GM21423 (cell line): Measurements from ENCODE around the gene GPR55.

Source experiments
- ATAC-seq: cut with Tn5 transposase; IDR thresholded peaks from one replicate; pipeline ENCODE4 v1.9.1; 2021; ENCODE audit warnings: mild to moderate bottlenecking, moderate library complexity; ENCODE audit not compliant: unreplicated experiment

GPR55 gene

GRCh38 chr2:230903231-230904150, 21.6 kb downstream of the GPR55 start:
- ATAC-seq, result no peak

DNA sequence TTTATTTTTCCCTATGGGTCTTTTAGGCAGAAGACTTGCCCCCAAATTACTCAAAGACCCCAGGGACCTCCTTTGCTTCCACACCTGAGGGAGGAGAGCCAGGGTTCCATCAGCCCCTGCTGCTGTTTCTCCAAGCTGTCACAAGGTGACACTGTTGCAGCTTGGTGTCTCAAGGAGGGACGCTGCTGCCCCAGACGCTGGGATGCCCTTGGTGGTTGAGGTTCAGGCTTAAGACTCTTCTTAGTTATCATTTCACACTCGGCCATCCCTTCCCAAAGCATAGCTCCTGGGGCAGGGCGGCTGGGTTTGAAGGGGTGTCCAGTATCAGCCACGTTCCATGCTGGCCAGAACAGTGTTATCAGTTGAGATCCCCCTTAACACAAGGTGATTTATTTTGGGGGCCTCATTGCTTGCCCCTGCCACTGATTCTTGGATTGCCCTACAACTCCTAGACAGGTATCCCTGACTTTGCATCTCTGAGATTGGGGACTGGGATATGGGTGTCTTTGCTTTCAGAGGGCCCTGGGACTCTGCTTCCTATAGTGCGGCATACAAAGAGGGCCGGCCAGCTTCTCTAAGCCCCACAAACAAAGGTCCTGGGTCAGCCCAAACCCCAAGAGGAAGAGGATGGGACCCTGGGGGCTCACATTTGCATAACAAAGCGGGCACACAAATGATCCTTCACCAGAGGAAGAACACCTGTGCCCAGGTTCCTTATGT, 22.7 kb downstream of the GPR55 start:
- peak; percentile 67 for ATAC-seq

DNA sequence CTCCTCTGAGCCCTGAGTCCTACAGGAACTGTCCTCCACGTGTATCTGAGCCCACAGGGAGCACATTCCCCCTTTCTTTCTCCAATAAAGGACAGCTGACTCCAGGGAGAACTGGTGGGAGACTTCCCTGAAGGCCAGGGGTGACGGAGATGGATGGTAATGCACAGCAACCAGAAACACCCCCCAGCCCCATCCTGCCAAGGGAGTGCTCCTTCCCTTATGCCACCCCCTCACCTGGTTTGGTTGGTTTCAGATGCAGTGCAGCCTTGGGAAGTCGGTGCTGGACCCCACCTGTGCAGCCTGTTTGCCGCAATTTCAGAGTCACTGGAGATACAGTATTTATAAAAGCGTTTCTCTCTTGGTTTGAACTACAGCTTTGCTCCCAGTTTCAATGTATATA, 24.0 kb downstream of the GPR55 start:
- ATAC-seq, result no peak

GRCh38 chr2:230900336-230900995, 24.6 kb downstream of the GPR55 start:
- no peak for ATAC-seq

- ATAC-seq, result no peak
These were observed 25.3 kb downstream of the GPR55 start for GRCh38 chr2:230899786-230900185.

- no peak for ATAC-seq
These were observed 25.8 kb downstream of the GPR55 start for GRCh38 chr2:230899287-230899686.

DNA sequence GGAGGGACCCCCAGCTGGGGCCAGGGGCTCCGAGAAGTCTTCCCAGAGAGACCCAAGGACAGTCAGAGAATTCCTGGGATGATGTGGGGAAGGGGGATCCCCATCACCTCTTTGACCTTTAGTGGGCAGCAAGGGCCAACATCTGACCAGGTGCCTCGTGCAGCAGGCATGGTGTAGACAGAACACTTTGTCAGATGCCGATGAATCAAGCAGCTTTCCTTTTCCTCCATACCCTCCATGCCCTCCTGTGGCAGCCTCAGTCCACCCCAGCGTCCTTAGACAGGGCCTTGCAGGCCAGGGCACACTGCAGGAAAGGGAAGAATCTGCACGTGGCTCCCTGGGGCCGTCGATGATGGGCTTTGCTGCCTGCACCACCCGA, 26.3 kb downstream of the GPR55 start:
- ATAC-seq, result no peak

DNA sequence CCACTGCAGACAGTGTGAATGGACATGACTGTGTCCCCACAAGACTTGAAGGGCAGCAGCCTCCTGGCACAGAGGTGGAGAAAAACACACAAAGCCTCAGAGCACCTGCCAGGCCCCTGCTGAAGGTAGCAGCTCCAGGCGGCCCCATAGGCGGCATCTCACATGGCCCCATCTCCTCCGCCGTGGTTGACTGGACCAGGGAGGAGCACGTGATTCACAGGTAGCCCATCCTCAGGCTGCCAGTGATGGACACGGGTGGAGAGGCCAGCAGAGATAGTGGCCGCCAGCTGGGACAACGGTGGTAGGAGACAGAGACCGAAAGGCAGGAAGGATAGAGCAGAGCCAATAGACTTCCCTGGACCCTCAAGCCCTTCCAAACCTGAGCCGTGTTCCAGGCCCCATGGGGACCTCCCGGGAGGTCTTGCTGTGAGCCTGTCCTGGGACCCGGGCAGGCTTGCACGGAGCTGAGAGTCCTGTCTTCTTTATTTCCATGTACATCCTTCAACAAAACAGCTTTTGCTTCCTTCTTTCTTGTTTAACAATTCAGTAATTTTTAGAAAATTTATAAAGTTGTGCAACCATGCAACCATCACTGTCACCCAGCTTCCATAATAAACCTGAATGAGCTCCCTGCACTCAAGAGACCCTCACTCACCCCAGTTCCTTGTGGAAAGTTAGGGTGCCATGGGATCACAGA, 26.9 kb downstream of the GPR55 start:
- no peak for ATAC-seq

- ATAC-seq, result no peak
These were observed 28.5 kb downstream of the GPR55 start for GRCh38 chr2:230896346-230897115.

DNA sequence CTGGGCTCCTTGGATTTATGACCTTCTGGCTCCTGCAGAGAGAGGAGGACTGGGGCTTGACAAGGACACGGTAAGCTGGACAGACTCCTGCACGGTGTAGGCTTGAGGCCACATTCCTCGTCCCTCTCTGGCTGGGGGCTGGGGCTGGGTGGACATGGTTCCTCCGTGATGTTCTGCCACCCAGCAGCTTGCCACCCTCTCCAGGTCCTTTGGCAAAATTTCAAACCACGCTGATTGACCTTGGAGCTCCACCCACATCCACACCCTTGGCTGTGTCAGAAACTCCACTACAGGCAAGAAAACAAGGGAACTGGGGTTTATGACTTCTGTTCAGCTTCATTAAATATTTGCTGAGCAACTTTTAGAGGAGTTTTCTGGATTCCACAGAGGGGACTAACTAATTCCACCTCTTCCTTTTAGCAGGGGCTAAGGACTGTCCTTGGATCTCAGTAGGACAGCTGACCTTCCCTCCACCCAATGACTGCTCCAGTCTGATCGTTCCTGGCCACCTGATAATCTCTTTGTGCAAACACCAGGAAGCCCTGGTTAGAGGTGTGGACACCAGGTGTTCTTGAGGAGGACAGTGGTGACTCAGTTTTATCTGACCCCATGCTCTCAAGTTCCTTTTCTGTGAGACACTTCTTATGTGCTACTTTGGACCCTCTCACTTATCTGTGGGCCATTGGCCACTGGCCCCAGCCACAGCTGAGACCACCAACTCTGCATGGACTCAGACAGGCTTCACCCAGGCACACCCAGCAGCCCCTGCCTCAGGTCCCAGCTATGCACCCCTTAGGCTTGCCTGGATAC, 29.3 kb downstream of the GPR55 start:
- no peak for ATAC-seq

DNA sequence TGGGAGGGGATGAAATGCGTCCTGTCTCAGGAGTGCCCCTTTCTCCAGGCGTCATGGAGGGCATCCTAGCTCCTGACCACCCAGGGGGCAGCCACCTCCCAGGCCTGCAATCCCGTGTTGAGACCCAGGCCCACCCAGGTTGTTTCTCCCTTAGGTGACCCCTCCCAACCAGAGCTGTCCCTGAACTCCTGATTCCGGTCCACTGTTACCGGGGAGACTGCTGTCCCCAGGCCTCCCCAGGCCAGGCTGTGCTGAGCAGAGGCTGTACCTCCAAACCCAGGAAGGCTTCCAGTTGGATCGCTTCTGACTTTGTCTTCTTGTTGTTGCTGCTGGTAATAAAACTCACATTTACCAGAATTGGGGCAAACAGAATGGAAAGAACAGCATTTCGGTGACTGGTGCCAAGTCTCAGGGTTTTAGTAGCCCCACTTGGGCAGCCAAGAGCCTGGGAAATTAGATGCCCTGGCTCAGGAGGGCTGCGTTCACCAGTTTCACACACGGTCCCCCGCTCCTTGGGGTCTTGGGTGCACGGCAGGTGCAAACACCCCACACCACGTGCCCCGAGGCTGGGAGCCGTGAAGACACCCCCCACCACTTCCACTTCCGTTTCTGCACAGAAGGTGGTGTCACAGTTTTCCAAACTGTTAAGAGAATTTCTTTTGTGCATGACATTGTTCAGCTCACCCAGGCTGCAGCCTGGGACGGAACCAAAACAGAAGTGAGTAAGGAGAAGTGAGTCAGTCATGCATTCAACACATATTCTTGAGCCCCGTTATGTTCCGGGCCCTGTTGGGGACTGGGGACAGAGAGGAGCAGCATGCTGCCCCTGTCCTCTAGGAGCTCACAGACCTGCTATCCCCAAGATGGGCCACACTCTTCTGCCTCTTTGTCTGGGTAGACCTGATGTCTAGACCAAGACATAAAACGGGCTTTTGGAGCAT, 30.9 kb downstream of the GPR55 start:
- peak; percentile 44 for ATAC-seq

- ATAC-seq, result peak; percentile 65
These were observed 31.7 kb downstream of the GPR55 start for GRCh38 chr2:230893338-230893737.

DNA sequence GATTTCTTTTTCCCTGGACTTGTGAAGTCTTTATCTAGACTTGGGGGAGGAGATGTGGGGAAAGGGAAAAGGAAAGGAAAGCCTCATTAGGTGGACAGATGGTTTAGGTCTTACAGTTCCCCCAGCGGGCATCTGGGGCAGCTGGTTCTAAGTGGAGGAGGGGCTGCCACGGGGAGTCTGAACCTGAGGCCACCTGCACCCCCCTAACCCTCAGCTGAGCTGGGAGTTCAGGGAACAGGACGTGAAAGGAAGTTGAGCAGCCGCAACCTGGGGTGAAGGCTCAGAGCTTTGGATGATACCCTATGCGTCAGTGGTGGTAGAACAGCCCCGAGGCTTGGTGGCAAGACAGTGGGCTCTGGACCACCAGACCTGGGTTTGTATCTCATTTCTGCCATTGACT, 33.5 kb downstream of the GPR55 start:
- no peak for ATAC-seq

DNA sequence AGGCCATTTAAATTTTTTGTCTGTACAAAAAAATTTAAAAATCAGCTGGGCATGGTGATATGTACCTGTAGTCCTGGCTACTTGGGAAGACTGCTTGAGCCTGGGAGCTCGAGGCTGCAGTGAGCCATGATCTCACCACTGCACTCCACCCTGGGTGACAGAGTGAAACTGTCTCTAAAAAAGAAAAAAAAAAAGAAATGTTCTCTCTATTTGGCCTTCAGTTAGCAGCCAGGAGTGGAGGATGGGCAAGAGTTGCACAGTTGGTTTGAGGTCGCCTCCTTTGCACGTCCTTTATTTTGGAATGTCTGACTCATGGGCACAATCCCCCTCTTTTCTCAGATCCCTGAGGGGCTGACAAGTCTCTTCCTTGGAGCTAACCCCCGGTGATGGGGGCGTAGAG, 34.0 kb downstream of the GPR55 start:
- ATAC-seq, result no peak

GRCh38 chr2:230890646-230891045, 34.4 kb downstream of the GPR55 start:
- ATAC-seq, result no peak

- no peak for ATAC-seq
These were observed 35.0 kb downstream of the GPR55 start for GRCh38 chr2:230889911-230890601.

GRCh38 chr2:230888824-230889400, 36.1 kb downstream of the GPR55 start:
- ATAC-seq, result no peak
